ENCODE measurements around the gene SAMD1. TPM values are rescaled to one million over a fixed set of nuclear protein-coding genes. Genes with fewer than 3 reads are reported as not detected.

The SAMD1 gene
- total RNA-seq, 1 experiment from 2014 or later: 108 TPM

GRCh38 chr19:14091081-14091812 is 696 bp upstream of the SAMD1 start:
- Histone ChIP-seq H3K79me1 (ENCODE audit: insufficient read depth, low read depth, low read length, poor library complexity, severe bottlenecking) (no peaks in the 10 kb centered on the region), H3K4ac (ENCODE audit: low read depth, low read length) (no peak overlapping the region), H3K9ac (ENCODE audit: extremely low read depth, insufficient read length, low read length) (no peak overlapping the region), H3K4me2 (ENCODE audit: insufficient read depth, insufficient read length, low read length) (peak overlapping the region; percentile 68), H3K27ac (ENCODE audit: insufficient read length, low read depth, low read length) (no peak overlapping the region), H3T11ph (ENCODE audit: low read length) (no peak overlapping the region), H3K56ac (ENCODE audit: insufficient read length, low read depth, low read length) (no peak overlapping the region), H3K4me1 (ENCODE audit: insufficient read depth, low read length) (no peaks in the 10 kb centered on the region), H3K18ac (ENCODE audit: insufficient read length, low read depth, low read length) (no peak overlapping the region), H3K9me3 (ENCODE audit: control insufficient read depth, low read depth, low read length) (peaks cover 6% of the 10 kb centered on the region), H2AFZ (ENCODE audit: low read length) (no peak overlapping the region), H3K27me3 (ENCODE audit: insufficient read depth, low read length) (no peaks in the 10 kb centered on the region), H3K23ac (ENCODE audit: insufficient read length, low read depth, low read length) (no peak overlapping the region), H3K79me2 (ENCODE audit: insufficient read depth, low read length) (no peaks in the 10 kb centered on the region), H4K5ac (ENCODE audit: insufficient read length, low read depth, low read length) (no peak overlapping the region), H2BK5ac (ENCODE audit: insufficient read length, low read length) (no peak overlapping the region), H4K91ac (ENCODE audit: insufficient read length, low read depth, low read length) (no peak overlapping the region), H2AK5ac (ENCODE audit: insufficient read length, low read length) (no peak overlapping the region), H2BK120ac (ENCODE audit: low read depth, low read length, poor library complexity, severe bottlenecking) (no peak overlapping the region), H2BK12ac (ENCODE audit: insufficient read length, low read depth, low read length) (no peak overlapping the region), H3K23me2 (ENCODE audit: insufficient read length, low read depth, low read length, poor library complexity, severe bottlenecking) (peaks cover 8% of the 10 kb centered on the region), H4K8ac (replicated peaks; ENCODE audit: insufficient read length, low read depth, low read length) (no peak overlapping the region), H3K14ac (ENCODE audit: insufficient read depth, low read length) (no peak overlapping the region; the same call in 1 of the 2 replicates), H2BK20ac (ENCODE audit: low read depth, low read length, poor library complexity, severe bottlenecking) (no peak overlapping the region), H4K20me1 (ENCODE audit: control insufficient read depth, insufficient read depth, insufficient read length) (no peaks in the 10 kb centered on the region), H2BK15ac (ENCODE audit: low read depth, low read length) (no peak overlapping the region)
- Mint-ChIP-seq H3K27me3 (ENCODE audit: low read depth) (peaks cover 21% of the 10 kb centered on the region), H3K9me3 (peaks cover 13 to 15% of the 10 kb centered on the region in 2 experiments), H3K4me1 (peaks cover 12% of the 10 kb centered on the region in 2 experiments), H3K4me3 (peak overlapping the region; percentile 78 to 98), H3K36me3 (ENCODE audit: insufficient read depth in 1 of 3, low read depth in 3 of 3) (peaks cover 17 to 36% (median 29%) of the 10 kb centered on the region in 3 experiments), H3K27ac (peak overlapping the region; percentile 70 to 92 (median 78); a peak in 4 of 7 replicates)
- no peak for DNase-seq
- WGBS (ENCODE audit: extremely low coverage, insufficient read length, low lambda C conversion rate): no CpG with 5 or more reads among the region's 72 CpGs
- 0 out of 3 replicates have a peak, but pooled peaks have one; percentile 16 for TF ChIP-seq CTCF (conservative IDR thresholded peaks at IDR 0.05)
